NCI-H524 treated with DMSO at 0.1 percent for 48 hours (cell line): ENCODE results near the gene ANGPT4.
"Not testable (repeated sequence)": the region's sequence is repeated elsewhere in the genome, so short reads cannot be mapped to it uniquely, and the experiment has no call there.

Experiments used
- DNase-seq: peaks from one replicate; lab custom pipeline; 2025; lab: John Stamatoyannopoulos, UW

The ANGPT4 gene

DNA sequence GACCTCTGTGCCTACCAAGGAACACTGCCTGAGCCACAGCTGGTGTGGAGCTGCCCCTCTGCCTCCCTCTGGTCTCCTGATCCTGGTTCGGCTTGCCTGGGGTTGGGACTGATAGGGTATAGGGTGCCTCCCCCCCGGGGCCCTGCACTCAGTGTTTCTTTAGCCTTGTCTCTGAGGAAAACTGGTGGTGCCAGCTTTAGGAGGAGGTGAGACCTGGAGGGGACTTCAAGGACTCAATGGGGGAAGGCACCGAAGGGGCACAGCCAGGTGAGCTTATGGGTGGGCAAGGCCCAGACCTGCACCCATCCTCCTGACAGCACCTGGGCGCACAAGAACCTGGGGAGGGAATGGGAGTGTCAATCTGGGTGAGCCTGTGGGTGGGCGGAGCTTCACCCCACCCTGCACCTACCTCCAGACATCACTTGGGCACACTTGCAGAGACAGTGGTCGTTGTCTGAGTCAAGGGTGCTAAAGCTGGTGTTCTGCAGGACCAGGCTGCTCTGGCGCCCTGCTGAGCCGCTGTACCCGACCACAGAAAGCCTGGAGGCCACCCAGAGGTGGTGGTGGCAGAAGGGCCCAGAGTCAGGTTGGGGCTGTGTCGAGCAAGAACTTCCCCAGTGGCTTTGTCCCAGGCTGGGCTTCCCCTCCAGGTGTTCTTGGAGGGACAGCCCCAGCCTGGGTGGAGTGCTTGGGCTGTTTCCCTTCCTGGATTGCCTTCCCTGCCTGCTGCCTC is 42.1 kb downstream of the ANGPT4 start:
- DNase-seq: no peak

DNA sequence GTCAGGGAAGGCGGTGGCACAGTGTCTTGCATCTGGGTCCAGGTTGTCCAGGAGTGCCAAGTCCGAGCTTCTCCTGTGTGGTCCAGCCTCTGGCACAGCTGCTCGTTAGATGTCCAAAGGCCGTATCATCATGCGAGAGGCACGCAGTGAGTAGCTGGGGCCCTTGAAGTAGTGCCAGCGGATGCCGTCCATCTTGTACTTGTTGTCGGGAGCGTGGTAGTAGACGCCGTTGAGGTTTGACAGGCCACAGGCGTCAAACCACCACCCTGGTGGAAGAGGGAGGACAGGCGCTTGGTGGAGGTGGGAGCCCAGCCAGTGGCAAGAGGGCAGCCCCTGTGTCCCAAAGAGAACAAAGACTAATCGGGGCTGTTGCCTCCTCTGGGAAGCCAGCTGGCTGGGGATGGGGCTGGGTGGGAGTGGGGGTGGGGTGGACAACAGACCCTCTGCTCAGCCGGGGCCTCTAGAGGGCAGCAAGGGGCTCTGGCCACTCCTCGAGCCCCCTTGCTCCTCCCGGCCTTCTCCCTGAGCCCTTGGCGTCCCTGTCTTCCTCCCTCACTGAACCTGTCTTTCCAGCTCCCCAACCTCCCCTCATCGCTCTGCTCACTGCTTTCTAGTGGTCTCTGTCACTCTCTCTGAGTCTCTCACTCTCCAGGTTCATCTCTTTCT is 43.1 kb downstream of the ANGPT4 start:
- DNase-seq: no peak

DNA sequence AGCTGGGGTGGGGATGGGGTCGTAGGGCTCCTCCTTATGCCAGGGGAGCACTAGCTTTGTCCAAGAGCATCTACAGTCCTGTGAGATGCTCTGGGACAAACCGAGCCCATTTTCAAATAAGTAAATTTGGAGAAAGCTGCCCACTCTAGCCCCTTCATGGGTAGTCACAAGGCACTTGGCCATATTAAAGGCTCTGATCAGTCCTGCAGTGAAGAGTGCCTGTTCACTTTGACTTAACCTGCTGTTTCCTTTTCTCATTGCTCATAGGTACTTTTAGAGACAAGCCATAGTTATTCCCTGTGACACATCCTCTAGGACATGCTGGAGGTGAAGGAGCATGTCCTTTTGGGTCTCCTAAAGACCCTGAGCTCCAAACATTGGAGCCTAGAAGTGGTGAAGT is 44.2 kb downstream of the ANGPT4 start:
- DNase-seq: no peak

GRCh38 chr20:871436-871835 is 44.7 kb downstream of the ANGPT4 start:
- no peak for DNase-seq

DNA sequence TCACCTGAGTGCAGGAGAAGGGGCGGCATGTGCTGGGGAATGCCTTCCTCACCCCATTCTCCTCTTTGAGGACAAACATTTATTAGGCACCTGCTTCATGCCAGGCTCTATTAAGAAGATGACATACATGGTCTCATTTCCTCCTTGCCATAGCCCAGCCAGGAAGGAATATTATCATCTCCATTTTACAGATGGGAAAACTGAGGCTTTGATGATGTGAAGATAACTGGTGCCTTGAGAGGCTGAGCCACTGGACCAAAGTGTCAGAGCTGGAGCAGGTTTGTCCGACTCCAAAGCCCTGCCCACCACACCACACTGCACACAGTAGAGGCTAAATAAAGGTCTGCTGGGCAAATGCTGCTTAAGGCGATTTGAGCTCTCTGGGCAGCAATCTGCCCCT is 45.4 kb downstream of the ANGPT4 start:
- DNase-seq: no peak

DNA sequence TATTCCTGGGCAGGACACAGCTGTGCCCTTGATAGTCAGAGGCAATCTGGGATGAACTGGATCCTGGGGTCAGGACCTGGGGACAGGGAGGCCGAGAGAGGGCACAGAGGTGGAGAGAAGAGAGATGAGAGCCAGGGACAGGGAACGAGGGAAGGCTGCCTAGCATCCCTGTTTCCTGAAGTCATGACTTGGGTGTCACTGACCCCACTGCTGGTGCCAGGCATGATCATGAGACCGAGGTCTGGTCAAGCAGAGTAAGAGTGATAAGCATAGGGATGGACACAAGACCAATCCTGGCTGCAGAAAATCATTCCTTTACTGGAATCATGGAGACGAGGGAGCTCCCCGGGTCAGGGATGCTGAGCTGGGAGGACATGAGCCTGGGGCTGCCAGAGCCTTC is 46.5 kb downstream of the ANGPT4 start:
- no peak for DNase-seq

DNA sequence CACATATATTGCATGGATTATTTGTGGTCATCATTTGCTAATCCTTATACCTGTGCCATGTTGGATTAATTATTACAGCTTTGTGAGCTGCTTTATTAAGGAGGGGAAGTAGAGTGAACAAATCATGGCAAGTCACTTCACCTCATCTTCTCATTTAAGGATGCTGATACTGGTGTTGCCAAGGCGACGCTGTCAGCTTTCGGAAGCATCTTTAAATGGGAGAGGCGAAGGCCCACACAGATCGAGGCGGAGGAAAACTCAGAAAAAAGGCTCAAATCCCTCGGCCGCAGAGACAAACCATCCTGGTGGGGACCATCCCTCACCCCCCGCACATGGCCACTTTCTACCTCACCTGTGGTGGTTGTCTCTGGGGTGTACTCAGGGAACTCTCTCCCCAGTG is 47.9 kb downstream of the ANGPT4 start:
- DNase-seq: no peak

GRCh38 chr20:865440-865839 is 50.7 kb downstream of the ANGPT4 start:
- DNase-seq: no peak

- DNase-seq: no peak
These were observed 55.2 kb downstream of the ANGPT4 start for GRCh38 chr20:860891-861290.

GRCh38 chr20:859751-860231 is 56.3 kb downstream of the ANGPT4 start:
- no peak for DNase-seq

GRCh38 chr20:858011-858410 is 58.1 kb downstream of the ANGPT4 start:
- no peak for DNase-seq

DNA sequence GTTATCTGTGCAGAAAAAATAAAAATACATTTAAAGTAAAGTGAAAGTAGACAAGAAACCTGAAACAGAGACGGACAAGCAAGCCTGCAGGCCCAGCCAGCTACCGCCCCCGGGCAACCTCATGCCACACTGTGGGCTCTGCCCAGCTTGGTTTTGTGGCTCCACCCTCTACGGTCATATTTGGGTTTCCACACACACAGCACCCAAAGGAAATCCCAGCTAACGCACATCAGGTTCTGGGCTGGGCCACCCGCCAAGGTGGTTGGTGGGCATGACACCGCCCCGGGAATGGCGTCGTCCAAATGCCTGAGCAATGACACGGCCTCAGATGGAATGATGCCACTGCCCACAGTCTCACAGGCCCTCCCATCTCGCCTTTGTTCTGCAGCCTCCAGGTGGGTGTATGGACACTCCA is 59.8 kb downstream of the ANGPT4 start:
- DNase-seq: no peak

DNA sequence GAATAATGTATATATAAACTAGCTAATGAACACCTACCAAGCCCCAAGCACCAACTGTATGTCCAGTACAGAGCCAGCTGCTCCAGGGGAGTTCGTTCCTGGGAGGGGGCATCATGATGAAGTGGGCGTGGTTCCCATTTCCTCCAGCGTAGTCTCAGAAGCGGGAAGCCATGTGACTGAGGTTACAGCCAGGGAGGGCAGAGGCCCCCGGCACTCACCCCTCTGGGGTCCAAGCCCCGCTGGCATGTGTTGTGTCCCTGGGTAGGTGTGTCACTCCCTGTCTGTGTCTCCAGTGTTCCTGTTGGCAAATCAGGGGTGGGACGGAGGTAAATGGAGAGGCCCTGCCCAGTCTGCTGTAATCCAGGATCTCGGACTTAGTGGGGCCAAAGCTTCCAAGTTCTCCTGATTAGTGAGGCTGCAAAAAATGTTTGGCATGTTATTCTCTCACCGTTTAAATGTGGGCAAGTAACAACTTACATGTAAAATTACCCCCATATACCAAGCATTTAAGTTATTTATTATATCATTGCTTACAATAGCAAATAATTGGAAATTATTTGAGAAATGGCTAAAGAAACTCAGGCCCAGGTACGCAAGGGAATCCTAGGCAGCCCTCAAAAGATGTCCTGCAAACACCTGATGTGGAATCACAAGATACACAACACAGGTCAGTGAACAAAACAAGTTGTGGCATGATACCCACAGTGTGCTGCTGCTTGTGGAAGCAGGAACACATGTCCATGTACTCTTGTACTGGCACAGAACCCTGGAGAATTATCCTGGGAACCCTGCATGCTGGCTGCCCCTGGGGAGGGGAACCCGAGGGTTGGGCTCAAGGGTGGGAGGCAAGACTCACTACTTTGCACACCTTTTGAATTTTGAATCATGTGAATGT is 60.4 kb downstream of the ANGPT4 start:
- no peak for DNase-seq

DNA sequence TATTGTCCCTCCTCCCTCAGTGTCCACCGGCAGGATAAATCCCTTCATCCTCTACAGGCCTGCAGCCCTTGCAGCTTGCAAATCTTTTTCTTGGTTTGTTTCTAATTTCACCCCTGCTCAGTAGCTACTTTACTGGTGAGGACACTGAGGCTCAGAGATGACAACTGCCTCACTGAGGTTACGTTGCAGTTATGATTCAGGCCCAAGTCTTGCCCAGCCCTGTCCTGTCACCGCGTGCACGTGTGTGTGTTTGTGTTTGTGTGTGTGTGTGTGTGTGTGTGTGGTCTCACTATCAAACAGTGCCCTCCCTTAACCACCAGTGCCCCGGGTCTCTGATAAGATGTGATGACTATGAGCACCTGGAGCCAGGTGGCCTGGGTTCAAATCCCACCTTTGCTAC is 61.5 kb downstream of the ANGPT4 start:
- no peak for DNase-seq

GRCh38 chr20:853406-853996 is 62.6 kb downstream of the ANGPT4 start:
- DNase-seq: no peak

DNA sequence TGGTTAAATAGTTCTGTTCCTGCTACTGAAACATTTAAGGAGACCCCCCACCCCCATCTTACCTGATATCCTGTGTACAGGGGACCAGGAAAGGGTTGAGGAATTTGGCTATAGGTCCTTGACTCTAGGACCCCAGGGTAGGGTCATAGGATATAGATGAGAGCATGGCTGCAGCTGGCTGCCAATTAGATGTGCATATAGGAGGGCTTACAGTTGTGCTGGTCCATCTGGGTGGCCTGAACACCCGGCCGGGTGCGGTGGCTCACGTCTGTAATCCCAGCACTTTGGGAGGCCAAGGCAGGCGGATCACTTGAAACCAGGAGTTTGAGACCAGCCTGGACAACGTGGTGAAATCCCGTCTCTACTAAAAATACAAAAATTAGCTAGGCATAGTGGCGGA is 67.4 kb downstream of the ANGPT4 start:
- not testable (repeated sequence) for DNase-seq

- DNase-seq: peak; percentile 31
These were observed 67.9 kb downstream of the ANGPT4 start for GRCh38 chr20:848193-848592.

DNA sequence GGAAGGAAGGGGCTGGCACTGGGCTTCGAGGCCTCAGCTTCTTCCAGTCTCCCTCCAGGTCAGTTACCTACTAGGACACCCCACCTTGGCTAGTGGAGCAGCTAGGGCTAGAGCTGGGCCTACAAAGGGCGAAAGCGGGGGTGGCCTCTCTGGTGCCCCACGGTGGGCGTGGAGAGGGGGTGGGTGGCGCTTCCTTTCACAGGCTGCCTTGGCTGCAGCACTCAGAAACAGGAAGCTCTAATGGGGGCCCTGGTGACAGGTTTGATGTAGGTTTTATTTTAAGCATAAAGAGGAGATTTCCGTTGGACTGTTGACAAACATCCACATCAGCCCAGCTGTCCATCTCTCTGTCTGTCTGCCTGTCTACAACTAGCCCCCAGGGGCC is 69.2 kb downstream of the ANGPT4 start:
- DNase-seq: no peak

GRCh38 chr20:845941-846893 is 69.9 kb downstream of the ANGPT4 start:
- no peak for DNase-seq

GRCh38 chr20:845226-845868 is 70.8 kb downstream of the ANGPT4 start:
- DNase-seq: no peak
